Right lobe of liver (tissue), 6 donors: ENCODE measurements around the gene FAM47B. TPM values are rescaled to one million over a fixed set of nuclear protein-coding genes. Genes with fewer than 3 reads are reported as not detected.

Experiments used
- ATAC-seq, 4 donors: fragments of 200-7000 bp; cut with Tn5 transposase; one replicate each; pipeline ENCODE4 v1.9.1; 2020; ENCODE audit warnings: mild to moderate bottlenecking in 4 of 4, moderate library complexity in 4 of 4
- DNase-seq, 3 donors: peaks; one replicate each; pipeline ENCODE4 v3.0.0-alpha.2; 2020
- H3K27ac ChIP-seq, 3 donors: fragments of 200-600 bp; one replicate each; pipeline ENCODE4 v1.8.0; 2022
- H3K27me3 ChIP-seq, 2 donors: fragments of 200-600 bp; one replicate each; pipeline ENCODE4 v1.8.0; 2022
- H3K36me3 ChIP-seq, 4 donors: fragments of 200-600 bp; sonication (generic) in 1 of 4; one replicate each; pipeline versions ENCODE4 v1.5.1 to v1.8.0; 2017 to 2022; ENCODE audit warnings: control low read depth in 1 of 4
- H3K4me1 ChIP-seq, 4 donors: fragments of 200-600 bp; sonication (generic) in 1 of 4; one replicate each; pipeline versions ENCODE4 v1.5.1 to v1.8.0; 2017 to 2022; ENCODE audit warnings: control low read depth in 1 of 4
- H3K4me3 ChIP-seq, 3 donors: fragments of 200-600 bp; one replicate each; pipeline ENCODE4 v1.8.0; 2022
- H3K9me3 ChIP-seq, 4 donors: fragments of 200-600 bp; sonication (generic) in 1 of 4; one replicate each; pipeline versions ENCODE4 v1.5.1 to v1.8.0; 2017 to 2022; ENCODE audit warnings: control low read depth in 1 of 4
- POLR2A ChIP-seq: fragments of 450-650 bp; IDR thresholded peaks from one replicate; pipeline ENCODE4 v1.6.1; 2017; ENCODE audit warnings: antibody characterized with exemption, mild to moderate bottlenecking
- WGBS: methylation state at CpG from one replicate; pipeline ENCODE4 v1.1.6; 2018; ENCODE audit warnings: low coverage, low lambda C conversion rate; ENCODE audit not compliant: insufficient coverage; ENCODE audit errors: missing lambda C conversion rate; 5-methylcytosine and 5-hydroxymethylcytosine counted together
- intact Hi-C, 2 donors: fragments of 100-400 bp; cut with DNase I; formaldehyde crosslinking; loops; one replicate each; pipeline versions ENCODE4 v1.11.2 to v1.14.1; 2022
- long read RNA-seq: library from polyadenylated mRNA; unstranded; transcript quantifications from one replicate; pipeline ENCODE4 v2.0.0, GENCODE V29; 2019
- total RNA-seq, 6 experiments: library from RNA; depleted of rRNA in 2 of 6; stranded (reverse); fragments of >200 nt in 2 of 6; fragmentation: NEBNext Ultra II Directional in 3 of 6; extraction: Animal tissue kit (Norgen Biotek cat#: 25700) in 3 of 6; gene quantifications; one replicate each; pipeline versions ENCODE4 v1.1.0 to v1.2.4, GENCODE V29; 2016 to 2023
- TF ChIP-seq, protein P1 (sequence below), 4 donors: fragments of 200-600 bp in 3 of 4; fragments of 450-650 bp in 1 of 4; IDR thresholded peaks; one replicate each; pipeline versions ENCODE4 v1.5.1 to v1.8.0; 2016 to 2022; ENCODE audit warnings: antibody characterized with exemption in 4 of 4, mild to moderate bottlenecking in 2 of 4
- donor health status: DM: no; HTN: yes; CAD: no.
- donor health status: DM: no; HTN: no; CAD: no.
- donor health status: DM: no; HTN: no; CAD: no.
- donor health status: DM: no; HTN: yes; CAD: no.
- donor health status: DM: no; HTN: yes; CAD: no.

Gene FAM47B
- total RNA-seq: not detected
- long read RNA-seq: 0 reads

GRCh38 chrX:34942496-34942895 lies at the start of gene FAM47B:
TSS of gene FAM47B (plus strand) at chrX:34942796. CDS start at chrX:34942832, 36 bp downstream.
- H3K4me1 ChIP-seq: no peaks in the 10 kb centered on the region
- intact Hi-C loops: no loop called here
- TF ChIP-seq, protein P1, sequence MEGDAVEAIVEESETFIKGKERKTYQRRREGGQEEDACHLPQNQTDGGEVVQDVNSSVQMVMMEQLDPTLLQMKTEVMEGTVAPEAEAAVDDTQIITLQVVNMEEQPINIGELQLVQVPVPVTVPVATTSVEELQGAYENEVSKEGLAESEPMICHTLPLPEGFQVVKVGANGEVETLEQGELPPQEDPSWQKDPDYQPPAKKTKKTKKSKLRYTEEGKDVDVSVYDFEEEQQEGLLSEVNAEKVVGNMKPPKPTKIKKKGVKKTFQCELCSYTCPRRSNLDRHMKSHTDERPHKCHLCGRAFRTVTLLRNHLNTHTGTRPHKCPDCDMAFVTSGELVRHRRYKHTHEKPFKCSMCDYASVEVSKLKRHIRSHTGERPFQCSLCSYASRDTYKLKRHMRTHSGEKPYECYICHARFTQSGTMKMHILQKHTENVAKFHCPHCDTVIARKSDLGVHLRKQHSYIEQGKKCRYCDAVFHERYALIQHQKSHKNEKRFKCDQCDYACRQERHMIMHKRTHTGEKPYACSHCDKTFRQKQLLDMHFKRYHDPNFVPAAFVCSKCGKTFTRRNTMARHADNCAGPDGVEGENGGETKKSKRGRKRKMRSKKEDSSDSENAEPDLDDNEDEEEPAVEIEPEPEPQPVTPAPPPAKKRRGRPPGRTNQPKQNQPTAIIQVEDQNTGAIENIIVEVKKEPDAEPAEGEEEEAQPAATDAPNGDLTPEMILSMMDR (IDR thresholded peaks at IDR 0.05): no peak
- no peak for TF ChIP-seq POLR2A
- DNase-seq (no peak), ATAC-seq (no peak)
- H3K27me3 ChIP-seq: no peaks in the 10 kb centered on the region
- no peaks in the 10 kb centered on the region for H3K9me3 ChIP-seq
- no peak within 1 kb of the TSS for H3K27ac ChIP-seq
- no peak within 1 kb of the TSS for H3K4me3 ChIP-seq
- H3K36me3 ChIP-seq: no peaks in the 10 kb centered on the region
- 50% methylated on average over 6 of the region's 11 CpGs for WGBS

DNA sequence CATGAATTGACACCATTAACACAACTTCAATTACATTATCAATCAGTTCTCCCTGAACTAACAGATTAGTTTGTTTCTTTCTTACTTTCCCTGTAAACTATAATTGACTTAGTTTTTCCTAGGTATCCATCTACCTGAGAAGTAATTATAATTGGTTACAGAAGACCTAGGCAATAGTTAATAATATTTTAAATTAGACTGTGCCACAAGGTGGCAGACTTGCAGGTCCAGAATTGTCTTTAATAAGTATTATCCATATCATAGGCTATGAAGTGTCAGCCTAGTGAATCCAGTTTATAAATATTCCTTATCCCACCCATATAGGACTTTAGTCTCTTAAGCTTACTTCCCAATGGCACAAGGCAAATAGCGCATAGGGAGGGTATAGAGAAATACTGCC lies 48.9 kb upstream of the FAM47B start:
- Histone ChIP-seq H3K36me3 (peaks cover 0 to 3% (median 0%) of the 10 kb centered on the region in 4 donors), H3K9me3 (no peaks in the 10 kb centered on the region), H3K4me3 (no peak overlapping the region), H3K27me3 (no peaks in the 10 kb centered on the region), H3K27ac (no peak overlapping the region), H3K4me1 (no peaks in the 10 kb centered on the region)
- peak in 3 of 4 donors; percentile 48 to 62 (median 50) for ATAC-seq
- intact Hi-C loops: no loop called here
- DNase-seq: no peak
- TF ChIP-seq, protein P1 (IDR thresholded peaks at IDR 0.05): peak; percentile 35 to 54 (median 52)
- TF ChIP-seq POLR2A: no peak
- 59% methylated on average over 1 of the region's 1 CpG for WGBS

DNA sequence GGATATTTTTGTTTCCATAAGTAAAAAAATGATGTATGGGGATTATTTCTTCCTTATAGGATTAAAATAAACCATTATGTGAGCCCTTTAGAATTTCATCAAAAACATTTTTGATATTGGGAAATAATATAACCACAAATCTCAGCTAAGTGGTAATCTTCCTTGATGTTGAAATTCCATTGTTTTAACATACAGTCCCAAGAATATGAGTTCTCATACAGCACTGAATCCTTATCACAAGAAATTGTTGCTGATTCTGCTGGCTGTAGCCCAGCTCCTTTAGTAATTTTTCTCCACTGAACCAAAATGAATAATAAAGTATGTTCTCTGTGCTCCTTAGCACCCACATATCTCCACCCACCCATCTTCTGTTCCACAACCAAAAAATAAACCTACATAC lies 41.9 kb upstream of the FAM47B start:
- DNase-seq: no peak
- Histone ChIP-seq H3K4me3 (no peak overlapping the region), H3K27me3 (no peaks in the 10 kb centered on the region), H3K36me3 (no peaks in the 10 kb centered on the region), H3K9me3 (no peaks in the 10 kb centered on the region), H3K27ac (no peak overlapping the region), H3K4me1 (no peaks in the 10 kb centered on the region)
- intact Hi-C loops: no loop called here
- no peak for ATAC-seq
- TF ChIP-seq, protein P1 (IDR thresholded peaks at IDR 0.05): no peak
- no peak for TF ChIP-seq POLR2A

DNA sequence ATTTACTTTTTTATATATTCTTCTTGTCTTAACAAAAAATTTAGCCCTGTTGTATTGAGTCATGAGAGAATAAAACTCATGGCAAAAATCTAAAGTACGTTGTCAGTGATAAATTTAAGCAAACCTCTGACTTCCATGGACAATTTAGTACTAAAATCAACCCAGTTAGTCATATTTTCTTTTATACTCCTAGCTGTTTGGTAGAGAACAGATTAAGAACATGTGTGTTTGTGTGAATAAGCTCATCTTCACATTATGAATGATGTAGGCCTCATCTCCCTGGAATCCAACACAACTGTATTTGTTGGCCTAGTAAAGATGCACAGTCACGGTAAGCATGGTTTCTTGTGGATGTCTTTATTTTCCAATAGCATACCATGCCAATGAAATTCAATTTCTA lies 40.8 kb upstream of the FAM47B start:
- TF ChIP-seq, protein P1 (IDR thresholded peaks at IDR 0.05): no peak
- Histone ChIP-seq H3K27ac (no peak overlapping the region), H3K4me3 (no peak overlapping the region), H3K36me3 (no peaks in the 10 kb centered on the region), H3K9me3 (no peaks in the 10 kb centered on the region), H3K4me1 (no peaks in the 10 kb centered on the region), H3K27me3 (no peaks in the 10 kb centered on the region)
- no peak for DNase-seq
- intact Hi-C loops: no loop called here
- WGBS: 61% methylated on average over 2 of the region's 2 CpGs
- ATAC-seq: no peak

DNA sequence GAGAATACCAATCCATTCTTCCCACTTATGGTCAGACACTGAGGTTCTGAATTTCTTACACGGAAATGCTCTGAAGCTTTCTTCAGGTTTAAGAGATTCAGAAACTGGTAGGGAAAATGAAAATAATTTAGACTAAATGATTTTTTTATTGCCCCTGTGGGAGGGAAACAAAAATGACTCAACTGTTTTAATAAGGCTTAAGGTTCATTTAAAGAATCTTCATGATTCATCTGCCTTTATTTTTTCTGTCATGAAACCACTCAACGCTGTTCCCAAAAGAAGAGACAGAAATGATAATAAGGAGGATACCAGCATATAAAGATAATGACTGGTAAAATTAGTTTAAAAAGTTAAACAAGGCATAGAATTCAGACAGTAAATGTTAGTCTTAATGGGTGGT lies 39.3 kb upstream of the FAM47B start:
- no peaks in the 10 kb centered on the region for H3K36me3 ChIP-seq
- H3K9me3 ChIP-seq: no peaks in the 10 kb centered on the region
- H3K4me1 ChIP-seq: no peaks in the 10 kb centered on the region
- DNase-seq (no peak), ATAC-seq (no peak)
- no peak overlapping the region for H3K4me3 ChIP-seq
- H3K27ac ChIP-seq: no peak overlapping the region
- intact Hi-C loops: no loop called here
- TF ChIP-seq, protein P1 (IDR thresholded peaks at IDR 0.05): no peak
- TF ChIP-seq POLR2A: no peak
- H3K27me3 ChIP-seq: no peaks in the 10 kb centered on the region
- WGBS: 52% methylated on average over 2 of the region's 2 CpGs
